Measurements from ENCODE around the gene PODXL.
"Not testable (repeated sequence)": the region's sequence is repeated elsewhere in the genome, so short reads cannot be mapped to it uniquely, and the experiment has no call there.

Gene PODXL

DNA sequence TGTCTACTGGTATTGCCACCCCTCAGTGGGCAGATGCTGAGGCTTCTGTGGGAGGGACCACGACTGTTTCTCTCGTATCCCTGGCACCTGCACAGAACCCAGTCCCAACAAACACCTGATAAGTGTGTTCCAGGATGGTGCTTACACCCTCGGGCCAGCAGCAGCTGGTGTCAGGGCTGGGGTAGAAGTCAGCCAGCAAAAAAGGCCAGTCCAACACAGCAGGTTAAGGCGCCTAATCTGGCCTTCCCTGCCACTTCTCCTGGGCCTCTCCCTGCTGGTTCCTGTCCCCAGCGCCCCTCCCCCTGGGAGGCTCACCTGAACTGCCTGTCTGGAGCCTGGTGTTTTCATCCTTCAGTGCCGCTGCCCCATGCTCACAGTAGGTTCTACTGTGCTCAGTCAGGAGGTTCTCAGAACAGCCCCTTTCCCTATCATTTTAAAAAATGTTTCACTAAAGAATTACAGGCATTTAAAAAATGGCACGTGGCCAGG is 20.0 kb downstream of the PODXL start:
- DNase-seq, result no peak

DNA sequence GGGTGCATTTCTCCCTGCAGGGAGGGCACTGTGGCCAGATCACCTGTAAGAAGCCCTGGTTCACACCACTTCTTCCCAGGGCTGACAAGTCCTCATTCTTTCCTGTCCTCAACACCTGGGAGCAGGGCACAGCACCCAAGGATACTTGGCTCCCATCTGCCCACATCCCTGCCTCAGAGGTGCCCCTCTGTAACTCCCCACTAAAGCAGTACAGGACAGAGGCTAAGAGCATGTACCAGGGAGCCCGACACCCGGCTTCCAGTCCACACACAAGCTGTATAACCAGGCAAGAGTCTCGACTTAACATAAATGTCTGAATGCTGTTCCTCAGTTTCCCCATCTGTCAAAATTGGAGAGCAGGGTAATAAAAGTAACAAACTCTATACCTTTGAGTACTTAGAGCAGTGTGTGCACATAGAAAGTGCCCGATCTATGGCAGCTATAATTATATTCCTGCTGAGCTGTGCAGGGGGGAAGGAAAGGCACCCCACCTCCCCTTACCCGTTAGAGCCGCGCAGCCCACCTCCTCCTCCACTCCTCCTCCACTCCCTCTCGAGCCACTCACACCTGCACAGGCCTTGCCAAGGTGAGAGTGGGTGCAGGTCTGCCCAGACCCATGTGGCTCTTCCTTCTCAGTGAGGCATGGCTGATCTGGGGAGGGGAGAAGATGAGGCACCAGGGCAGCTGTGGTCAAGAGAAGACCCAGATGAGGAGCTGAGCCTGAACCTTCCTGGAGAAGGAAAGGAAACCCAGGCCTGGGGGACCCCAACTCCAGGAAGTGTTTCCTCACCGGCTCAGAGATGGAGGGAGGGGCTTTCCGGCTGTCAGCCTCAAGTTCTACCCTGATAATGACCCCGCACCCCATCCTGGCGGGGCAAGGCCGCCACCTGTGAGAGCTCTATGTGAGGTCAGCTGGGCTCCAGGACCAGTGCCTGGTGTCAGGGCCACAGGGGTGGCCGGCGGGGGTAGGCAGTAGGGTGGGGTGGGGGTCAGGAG is 22.6 kb downstream of the PODXL start:
- DNase-seq, result no peak

DNA sequence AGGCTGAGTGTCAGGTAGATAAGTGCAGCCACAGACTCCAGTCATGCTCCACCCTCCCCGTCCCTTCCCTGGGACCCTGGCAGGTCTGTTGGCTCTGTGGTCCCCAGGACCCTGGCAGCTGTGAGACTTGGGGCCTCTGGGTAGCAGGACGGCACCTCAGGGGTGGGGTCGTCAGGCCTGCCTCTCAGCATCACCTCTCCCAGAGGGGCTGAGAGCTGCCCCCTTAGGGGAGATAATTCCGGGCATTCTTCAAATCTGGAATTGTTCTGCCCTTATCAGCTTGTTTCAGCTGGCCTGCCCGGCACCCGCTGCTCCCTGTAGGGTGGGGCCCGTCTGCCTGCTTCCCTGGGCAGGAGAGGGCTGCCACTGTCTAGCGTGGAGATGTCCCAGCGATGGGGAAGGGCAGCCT is 23.3 kb downstream of the PODXL start:
- DNase-seq, result no peak

DNA sequence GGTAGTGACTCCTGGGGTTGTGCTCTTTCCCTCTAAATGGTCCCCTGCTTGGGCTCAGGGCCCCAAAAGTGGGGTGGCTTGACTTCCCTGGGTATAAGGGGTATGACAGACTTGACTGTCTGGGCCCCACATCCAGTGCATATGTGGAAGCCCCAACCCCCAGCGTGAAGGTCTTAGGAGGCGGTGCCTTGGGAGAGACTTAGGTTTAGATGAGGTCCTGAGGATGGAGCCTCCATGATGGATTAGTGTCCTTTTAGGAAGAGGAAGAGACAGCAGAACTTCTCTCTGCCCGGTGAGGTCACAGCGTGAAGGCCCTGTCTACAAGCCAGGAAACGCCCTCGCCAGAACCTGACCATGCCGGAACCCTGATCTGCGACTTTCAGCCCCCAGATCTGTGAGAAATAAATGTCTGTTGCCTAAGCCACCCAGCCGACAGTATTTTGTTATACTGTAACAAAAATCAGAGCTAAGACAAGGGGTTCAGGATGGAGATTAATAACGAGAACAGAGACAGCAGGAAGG is 23.8 kb downstream of the PODXL start:
- no peak for DNase-seq

DNA sequence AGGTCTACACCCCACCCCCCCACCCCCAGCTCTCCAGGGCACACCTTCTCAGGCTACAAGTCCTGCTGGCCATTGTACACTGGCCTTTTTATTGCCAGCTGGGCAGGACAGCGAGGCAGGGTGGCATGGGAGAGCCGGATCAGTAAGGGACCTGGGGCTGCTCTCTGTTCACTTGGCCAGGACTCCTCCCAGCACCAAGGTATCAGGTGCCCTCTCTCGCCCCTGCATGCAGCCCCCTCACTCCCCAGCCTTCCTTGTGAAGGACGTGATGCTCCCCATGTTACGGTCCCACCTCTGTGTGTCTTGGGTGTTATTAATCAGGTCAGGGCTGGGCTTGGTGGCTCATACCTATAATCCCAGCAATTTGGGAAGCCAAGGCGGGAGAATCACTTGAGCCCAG is 26.3 kb downstream of the PODXL start:
- no peak for DNase-seq

DNA sequence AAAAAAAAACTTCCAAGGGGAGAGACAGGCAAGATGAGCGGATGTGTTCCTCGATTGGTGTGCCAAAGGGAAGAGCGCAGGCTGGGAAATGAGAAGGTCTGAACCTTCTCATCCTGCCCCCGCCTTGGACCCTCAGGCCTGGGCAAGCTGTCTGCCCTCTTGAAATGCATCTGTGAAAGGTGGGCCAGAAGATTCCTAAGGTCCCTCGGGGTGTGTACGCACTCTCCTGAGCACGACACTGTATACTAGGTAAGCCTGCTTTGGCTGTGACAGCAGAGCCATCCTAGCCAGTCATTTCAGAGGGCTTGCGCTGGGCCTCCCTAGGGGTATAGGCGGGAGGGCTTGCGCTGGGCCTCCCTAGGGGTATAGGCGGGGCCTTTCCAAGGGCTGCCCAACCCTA is 26.8 kb downstream of the PODXL start:
- DNase-seq, result no peak

DNA sequence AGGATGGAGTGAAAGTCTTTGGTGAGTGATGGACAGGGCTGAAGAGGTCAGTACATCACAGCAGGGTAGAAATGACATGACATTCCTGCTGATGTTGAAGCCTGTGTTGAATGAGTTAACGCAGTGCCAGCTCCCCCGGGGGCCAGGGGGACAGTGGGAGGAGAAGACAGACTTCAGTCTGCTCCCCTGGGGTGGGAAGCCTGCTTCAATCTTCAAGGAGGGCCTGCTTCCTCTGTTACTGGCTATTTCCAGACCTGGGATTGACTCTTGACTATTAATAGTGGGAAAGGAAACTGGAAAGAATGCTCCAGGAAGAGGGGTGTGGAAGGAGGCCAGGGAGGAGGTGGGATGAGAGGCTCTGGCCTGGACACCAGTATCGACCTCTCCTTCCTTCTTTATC is 27.2 kb downstream of the PODXL start:
- DNase-seq, result no peak

DNA sequence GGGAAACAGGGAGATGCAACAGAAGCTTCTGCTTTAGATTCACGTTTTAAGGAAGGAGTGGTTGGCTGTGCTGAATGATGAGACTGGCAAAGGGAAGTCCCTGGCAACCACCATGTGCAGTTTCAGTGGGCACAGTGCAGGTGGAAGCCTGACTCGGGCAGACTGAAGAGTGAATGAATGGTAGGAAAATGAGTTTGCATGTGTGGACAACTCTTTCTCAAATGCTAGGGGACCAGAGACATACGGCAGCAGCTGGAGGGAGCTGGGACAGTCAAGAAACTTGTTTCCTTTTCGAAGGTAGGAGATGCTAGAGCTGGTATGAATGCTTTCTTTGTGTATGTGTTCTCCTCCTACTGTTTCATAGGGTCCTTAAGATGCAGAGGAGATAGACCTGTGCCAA is 29.0 kb downstream of the PODXL start:
- DNase-seq, result no peak

DNA sequence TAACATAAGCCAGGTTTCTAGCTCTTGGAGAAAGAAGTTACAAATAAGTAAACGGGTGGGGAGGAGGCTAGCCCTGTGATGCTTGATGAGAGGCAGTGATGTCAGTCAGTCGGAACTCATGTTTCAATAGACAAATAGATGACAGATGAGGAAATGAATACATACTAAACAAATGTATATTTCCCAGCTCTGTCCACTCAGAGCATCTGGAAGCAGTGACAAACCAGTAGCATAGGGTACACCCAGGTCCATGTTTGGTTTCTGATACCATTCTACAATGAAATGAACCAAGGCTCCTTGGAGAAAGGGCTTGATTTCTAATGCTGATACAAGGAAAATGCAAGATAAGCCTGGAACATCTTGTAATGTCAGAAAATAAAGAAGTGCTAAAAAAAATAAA is 30.6 kb downstream of the PODXL start:
- peak; percentile 20 for DNase-seq

DNA sequence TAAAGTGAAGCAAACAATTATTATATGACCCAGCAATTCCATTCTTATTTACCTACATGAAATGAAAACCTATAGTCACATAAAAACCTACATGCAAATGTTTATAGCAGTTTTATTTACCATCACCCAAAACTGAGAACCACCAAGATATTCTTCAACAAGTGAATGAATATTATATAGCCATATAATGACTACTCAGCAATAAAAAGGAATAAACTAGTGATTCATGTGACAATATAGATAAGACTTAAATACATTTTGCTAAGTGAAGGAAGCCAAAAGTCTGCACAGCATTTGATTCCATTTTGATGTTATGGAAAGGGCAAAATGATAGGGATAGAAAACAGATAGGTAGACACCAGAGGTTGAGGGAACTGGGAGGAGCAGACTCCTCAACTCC is 31.7 kb downstream of the PODXL start:
- DNase-seq, result no peak

DNA sequence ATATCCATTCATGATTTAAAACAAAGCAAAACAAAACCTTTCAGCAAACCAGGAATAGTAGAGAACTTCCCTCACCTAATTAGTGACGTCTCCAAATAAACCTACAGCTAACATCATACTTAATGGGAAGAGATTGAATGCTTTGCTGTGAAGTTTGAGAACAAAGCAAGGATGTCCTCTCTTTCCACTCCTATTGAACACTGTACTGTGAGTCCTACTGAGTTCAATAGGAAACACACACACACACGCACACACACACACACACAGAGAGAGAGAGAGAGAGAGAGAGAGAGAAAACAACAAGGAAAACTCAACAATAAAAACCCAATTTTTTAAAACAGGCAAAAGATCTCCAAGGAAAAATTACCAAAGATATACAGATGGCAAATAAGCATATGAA is 32.3 kb downstream of the PODXL start:
- DNase-seq, result no peak

DNA sequence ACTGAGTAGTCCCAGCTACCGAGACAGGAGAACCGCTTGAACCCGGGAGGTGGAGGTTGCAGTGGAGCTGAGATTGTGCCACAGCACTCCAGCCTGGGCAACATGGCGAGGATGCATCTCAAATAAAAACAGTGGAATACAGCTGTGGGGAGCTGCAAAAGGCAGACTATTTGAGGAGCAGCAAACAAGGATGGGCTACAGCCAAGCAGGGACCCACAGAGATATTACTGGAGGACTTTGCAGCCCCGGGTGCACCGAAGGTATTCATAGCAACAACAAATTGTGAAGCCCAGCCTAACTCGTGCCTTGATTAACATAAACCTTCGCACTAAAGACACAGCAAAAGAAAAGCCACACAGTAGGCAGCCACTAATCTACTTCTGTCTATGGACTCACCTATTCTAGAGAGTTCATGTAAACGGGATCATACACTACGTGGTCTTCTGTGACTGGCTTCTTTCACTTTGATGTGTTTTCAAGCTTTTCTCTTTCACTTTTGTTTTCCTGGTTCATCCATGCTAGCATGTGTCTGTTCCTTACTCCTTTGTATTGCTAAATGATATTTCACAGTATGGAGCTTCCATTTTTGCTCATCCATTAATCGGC is 34.0 kb downstream of the PODXL start:
- peak; percentile 26 for DNase-seq

DNA sequence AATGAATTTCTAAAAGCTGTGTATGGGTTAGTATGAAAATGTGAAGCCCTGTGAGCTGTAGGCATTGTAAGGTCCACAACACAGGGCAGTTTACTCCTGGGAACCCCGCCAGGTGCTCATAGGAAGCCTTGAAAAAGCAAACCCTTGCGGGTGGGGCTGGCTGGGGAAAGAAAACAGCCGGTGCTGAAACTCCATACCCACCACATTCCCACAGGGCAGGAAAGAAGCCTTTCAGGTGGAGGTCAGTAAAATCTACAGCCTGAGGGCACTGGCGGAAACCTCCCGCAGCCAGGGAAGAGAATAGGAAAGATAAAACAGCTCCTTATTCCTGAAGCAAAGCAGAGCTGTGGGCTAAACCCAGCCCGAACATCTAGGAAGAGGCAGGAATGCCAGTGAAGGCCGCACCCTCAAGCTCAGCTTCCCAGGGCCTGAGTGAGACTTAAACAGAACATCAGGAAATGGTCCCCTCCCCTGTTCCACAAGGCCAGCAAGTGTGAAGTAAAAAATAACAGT is 34.7 kb downstream of the PODXL start:
- peak; percentile 36 for DNase-seq

DNA sequence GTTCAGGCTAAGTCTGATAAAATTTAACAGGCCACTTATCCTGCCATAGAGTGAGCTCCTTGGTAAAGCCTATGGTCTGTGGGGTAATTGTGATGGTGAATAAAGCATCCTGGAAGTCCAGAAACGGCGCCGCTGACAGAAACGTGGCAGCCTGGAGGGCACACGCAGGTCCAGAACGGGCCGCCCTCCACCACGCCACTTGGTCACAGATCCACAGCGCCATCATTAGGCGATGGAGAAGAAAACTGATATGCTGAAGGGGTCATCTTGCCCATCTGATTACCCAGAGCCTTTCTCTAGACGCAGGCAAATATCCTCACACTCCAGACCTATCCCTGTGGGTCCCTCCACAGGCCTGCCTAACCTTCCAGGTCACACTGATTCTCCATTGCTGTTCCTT is 37.8 kb downstream of the PODXL start:
- DNase-seq, result no peak

DNA sequence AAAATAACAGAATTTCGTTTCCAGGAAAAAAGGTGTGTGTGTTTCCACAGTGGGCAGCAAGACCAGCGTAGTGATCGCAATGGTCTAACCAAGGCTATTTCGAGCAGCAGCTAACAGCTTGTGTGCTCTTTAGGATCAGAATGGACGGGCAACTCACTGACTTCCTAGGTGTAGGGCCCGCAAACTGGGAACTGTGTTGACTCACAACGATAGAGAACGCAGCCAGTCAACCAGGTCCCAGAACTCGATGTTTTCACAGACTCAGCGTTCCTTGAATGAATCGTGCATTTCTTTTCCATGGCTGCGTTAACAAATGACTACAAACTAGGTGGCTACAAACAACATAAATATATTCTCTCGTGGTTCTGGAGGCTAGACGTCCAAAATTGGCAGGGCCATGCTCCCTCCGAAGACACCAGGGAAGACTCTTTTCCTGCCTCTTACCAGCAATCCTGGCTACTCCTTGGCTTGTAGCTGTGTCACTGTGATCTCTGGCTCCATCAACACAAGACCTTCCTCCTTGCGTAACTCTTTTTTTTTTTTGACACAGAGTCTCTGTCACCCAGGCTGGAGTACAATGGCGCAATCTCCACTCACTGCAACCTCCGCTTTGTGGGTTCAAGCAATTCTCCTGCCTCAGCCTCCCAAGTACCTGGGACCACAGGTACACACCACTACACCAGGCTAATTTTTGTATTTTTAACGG is 39.1 kb downstream of the PODXL start:
- no peak for DNase-seq

DNA sequence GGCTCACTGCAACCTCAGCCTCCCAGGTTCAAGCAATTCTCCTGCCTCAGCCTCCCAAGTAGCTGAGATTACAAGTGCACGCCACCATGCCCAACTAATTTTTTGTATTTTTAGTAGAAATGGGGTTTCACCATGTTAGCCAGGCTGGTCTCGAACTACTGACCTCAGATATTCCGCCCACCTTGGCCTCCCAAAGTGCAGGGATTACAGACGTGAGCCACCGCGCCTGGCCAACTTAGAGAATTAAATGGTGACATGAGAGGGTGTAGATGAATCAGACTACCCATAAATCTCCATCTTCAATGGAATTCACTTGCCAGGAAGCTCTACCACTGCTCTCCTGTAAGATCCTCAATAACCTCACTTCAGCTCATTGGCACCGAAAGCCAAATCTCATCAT is 41.0 kb downstream of the PODXL start:
- DNase-seq, result not testable (repeated sequence)

DNA sequence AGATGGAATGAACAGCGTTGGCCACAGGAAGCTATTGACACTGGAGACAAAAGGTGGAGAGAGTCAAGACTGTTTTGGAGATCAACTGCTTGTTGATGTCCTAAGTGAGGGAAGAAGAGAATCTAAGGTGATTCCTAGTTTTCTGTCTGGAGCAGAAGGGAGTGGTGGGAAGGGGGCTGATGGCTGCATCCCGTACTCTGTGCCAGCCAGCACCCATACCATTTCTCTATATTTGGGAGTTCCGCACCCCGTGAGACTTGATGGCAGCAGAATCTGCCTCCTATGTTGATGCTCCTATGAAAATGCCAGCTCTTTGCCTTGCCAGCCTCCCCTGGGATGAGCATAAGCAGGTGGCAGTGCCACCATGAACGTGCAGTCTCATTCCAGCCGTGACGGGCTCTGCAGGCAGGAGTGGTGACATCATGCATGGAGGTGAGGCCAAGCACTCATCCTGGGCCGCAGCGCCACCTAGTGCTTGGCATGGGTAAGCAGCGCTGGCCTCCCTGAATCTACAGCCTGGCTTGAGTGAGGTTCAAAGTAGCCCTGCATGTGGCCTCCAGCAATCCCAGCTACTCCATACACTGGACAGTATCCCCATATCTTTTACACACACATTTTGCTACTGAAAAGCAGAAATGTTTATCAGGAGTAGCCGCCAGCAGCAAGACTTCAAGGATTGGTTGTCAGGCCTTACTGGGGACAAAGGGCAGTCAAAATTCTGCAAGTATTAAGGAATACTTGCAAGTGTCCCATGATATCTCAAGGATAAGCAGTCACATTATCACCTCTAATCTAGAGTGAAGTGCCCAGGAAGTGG is 43.0 kb downstream of the PODXL start:
- DNase-seq, result peak; percentile 79

DNA sequence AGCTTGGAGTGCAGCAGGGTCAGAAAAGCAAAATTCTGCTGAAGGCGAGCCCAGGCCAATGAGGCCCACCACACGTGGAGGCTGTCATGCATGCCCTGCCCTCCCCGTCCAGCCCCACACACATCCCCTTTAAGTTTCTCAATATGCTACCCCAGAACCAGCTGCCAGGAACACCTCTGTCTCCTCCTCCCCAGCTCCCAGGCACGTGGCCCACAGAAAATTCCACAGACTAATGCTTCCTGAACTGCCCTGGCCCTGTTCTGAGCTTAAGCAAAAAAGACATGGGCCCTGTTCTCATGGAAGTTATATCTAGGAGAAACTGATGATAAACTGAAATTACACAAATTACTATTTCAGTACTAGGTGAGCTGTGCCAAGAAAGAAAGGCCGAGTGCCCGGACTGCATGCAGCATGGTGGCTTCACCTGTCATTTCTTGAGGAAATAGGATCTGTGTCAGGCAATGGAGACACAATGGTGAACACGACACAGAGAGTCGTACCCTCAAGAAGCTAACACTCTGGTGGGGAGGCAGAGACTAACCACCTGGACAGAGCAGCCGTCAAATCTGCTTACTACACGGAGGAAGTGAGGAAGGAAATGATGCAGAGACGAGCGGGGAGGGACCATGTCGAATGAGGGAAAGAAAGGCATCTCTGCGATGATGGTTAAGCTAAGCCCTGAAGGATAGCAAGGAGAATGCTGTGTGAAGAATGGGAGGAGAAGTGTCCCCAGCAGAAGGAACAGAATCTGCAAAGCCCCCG is 44.5 kb downstream of the PODXL start:
- no peak for DNase-seq

DNA sequence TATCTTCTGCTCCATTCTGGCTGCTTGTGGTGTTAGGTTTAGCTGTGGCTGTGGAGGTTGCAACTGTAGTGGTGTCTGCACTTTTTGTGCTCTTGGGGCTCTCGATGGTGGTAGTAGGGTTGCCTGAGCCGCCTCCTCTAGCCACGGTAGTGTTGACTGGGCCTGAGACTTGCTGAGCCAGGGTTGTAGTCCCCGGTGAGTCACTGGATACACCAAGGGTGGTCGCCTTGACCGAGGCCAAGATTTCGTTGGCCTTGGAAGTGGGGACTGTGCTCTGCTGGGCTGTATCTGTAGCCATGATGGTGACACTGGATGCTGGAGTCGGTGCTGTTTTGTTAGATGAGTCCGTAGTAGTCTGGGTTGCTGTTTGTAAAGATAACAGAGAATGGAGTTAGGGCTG is 45.4 kb downstream of the PODXL start:
- no peak for DNase-seq

DNA sequence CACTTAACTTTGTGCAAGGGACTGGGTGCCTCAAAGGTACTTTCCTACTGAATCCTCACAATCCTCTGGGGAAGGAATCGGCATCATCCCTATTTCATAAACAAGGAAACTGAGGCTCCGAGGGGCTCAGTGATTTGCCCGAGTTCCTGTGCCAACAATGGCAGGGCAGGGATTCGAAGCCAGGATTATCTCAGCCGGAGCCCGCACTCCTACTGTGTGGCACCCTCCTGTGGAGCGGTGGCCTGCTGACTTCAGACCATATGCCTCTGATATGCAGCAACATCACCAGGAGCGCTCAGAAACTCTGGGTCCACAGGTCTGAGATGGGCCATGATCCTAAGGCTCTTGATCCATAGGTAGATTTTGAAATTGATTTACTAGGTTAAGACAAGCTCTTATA is 46.6 kb downstream of the PODXL start:
- DNase-seq, result no peak

DNA sequence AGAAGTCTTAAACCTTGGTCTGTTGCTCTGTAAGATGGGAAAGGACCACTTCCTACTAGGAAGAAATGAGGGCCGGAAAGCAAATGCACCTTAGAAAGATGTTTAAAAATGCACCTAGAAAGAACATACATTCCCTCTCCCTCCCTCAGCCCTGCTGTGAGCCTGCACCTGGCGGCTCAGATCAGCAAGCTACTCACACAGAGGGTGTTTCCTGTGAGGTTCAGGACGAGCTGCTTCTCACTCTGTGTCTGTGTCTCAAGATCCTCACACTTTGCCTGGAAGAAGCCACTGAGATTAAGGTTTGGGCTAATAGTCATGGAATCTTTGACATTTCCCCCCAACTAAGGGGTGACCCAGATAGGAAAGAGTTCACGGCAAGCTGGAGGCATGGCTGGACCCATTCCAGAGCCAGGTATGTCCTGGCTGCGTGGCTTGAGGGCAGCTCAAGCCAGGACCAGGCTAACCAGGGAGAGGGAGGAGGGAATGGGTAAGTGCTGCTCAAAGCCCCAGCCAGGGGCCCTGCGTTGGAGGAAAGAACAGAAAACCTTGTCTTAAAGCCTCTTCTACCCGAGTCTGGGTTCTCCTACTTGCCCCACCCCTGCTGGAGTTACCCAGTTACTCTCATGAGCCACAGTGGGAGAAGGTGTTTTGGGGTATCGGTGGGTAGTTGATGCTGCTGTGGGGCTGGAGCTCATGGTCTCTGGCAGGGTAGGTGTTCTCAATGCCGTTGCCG is 47.5 kb downstream of the PODXL start:
- no peak for DNase-seq

Data from NCI-H2029 treated with DMSO at 0.1 percent for 48 hours (cell line).